HFFc6 (cell line): ENCODE results near the gene DPEP3. TPM values are rescaled to one million over a fixed set of nuclear protein-coding genes. Genes with fewer than 3 reads are reported as not detected.

Experiments
- DNase-seq: peaks from one replicate; pipeline ENCODE4 v3.0.0-alpha.2; 2018
- H3K27ac Mint-ChIP-seq: 2 replicates; pipeline ENCODE4 v1.8.0; 2020; ENCODE audit warnings: mild to moderate bottlenecking, mixed read lengths
- H3K27me3 Mint-ChIP-seq: 2 replicates; pipeline ENCODE4 v1.8.0; 2021; ENCODE audit warnings: mild to moderate bottlenecking, moderate library complexity, mixed read lengths; ENCODE audit not compliant: insufficient read depth
- H3K36me3 Mint-ChIP-seq: 2 replicates; pipeline ENCODE4 v1.8.0; 2021; ENCODE audit warnings: low read depth, mixed read lengths
- H3K4me1 Mint-ChIP-seq: 2 replicates; pipeline ENCODE4 v1.8.0; 2020; ENCODE audit warnings: low read depth, mixed read lengths
- H3K4me3 Mint-ChIP-seq: 2 replicates; pipeline ENCODE4 v1.8.0; 2020; ENCODE audit warnings: mild to moderate bottlenecking, moderate library complexity, mixed read lengths
- H3K9me3 Mint-ChIP-seq: 2 replicates; pipeline ENCODE4 v1.8.0; 2020; ENCODE audit warnings: mild to moderate bottlenecking, mixed read lengths
- CTCF ChIP-seq: fragments of 200-600 bp; sonication (generic); IDR thresholded peaks from 2 replicates; pipeline ENCODE4 v1.5.0; 2021; ENCODE audit warnings: antibody characterized with exemption, mild to moderate bottlenecking
- total RNA-seq, 6 experiments: library from RNA; stranded (reverse); fragmentation: NEBNext Ultra II Directional; extraction: Animal tissue kit (Norgen Biotek cat#: 25700); gene quantifications; 2 replicates in 1 of 6; 3 replicates in 5 of 6; pipeline ENCODE4 v1.2.3, GENCODE V29; 2021

Gene DPEP3
- total RNA-seq, 6 experiments from 2014 or later, result not detected

GRCh38 chr16:67943256-67943618 lies 37.1 kb downstream of the DPEP3 start:
- H3K27me3 Mint-ChIP-seq, result peaks cover 13% of the 10 kb centered on the region
- no peak for DNase-seq
- H3K4me1 Mint-ChIP-seq, result no peaks in the 10 kb centered on the region
- H3K27ac Mint-ChIP-seq, result no peak overlapping the region
- no peak overlapping the region for H3K4me3 Mint-ChIP-seq
- peaks cover 18% of the 10 kb centered on the region; the same call in 1 of the 2 replicates for H3K36me3 Mint-ChIP-seq
- no peak for TF ChIP-seq CTCF
- no peaks in the 10 kb centered on the region for H3K9me3 Mint-ChIP-seq

GRCh38 chr16:67942510-67943255 lies 37.6 kb downstream of the DPEP3 start:
- Mint-ChIP-seq H3K4me3 (no peak overlapping the region), H3K4me1 (no peaks in the 10 kb centered on the region), H3K27me3 (peaks cover 13% of the 10 kb centered on the region), H3K36me3 (peaks cover 15% of the 10 kb centered on the region; the same call in 1 of the 2 replicates), H3K9me3 (no peaks in the 10 kb centered on the region), H3K27ac (no peak overlapping the region)
- DNase-seq, result no peak
- no peak for TF ChIP-seq CTCF

GRCh38 chr16:67942200-67942509 lies 38.1 kb downstream of the DPEP3 start:
- Mint-ChIP-seq H3K4me1 (peaks cover 4% of the 10 kb centered on the region), H3K9me3 (no peaks in the 10 kb centered on the region), H3K27ac (peak overlapping the region; percentile 44; the same call in 1 of the 2 replicates), H3K36me3 (peaks cover 15% of the 10 kb centered on the region; the same call in 1 of the 2 replicates), H3K4me3 (no peak overlapping the region), H3K27me3 (peaks cover 15% of the 10 kb centered on the region)
- TF ChIP-seq CTCF, result peak; percentile 80
- DNase-seq, result no peak

GRCh38 chr16:67941469-67942199 lies 38.7 kb downstream of the DPEP3 start:
- DNase-seq, result no peak
- peaks cover 15% of the 10 kb centered on the region; the same call in 1 of the 2 replicates for H3K36me3 Mint-ChIP-seq
- H3K4me3 Mint-ChIP-seq, result no peak overlapping the region
- no peaks in the 10 kb centered on the region; the same call in 1 of the 2 replicates for H3K9me3 Mint-ChIP-seq
- H3K27me3 Mint-ChIP-seq, result peaks cover 18% of the 10 kb centered on the region
- TF ChIP-seq CTCF, result no peak
- H3K4me1 Mint-ChIP-seq, result peaks cover 9% of the 10 kb centered on the region
- no peak overlapping the region; the same call in 1 of the 2 replicates for H3K27ac Mint-ChIP-seq

GRCh38 chr16:67940446-67941089 lies 39.7 kb downstream of the DPEP3 start:
- no peak overlapping the region for H3K4me3 Mint-ChIP-seq
- no peak for TF ChIP-seq CTCF
- H3K27me3 Mint-ChIP-seq, result peaks cover 28% of the 10 kb centered on the region
- H3K36me3 Mint-ChIP-seq, result peaks cover 15% of the 10 kb centered on the region; the same call in 1 of the 2 replicates
- peak overlapping the region; percentile 31; the same call in 1 of the 2 replicates for H3K27ac Mint-ChIP-seq
- peaks cover 8% of the 10 kb centered on the region; the same call in 1 of the 2 replicates for H3K9me3 Mint-ChIP-seq
- peaks cover 11% of the 10 kb centered on the region for H3K4me1 Mint-ChIP-seq
- no peak for DNase-seq
